HepG2 (cell line): ENCODE measurements around the gene SUN5. TPM values are rescaled to one million over a fixed set of nuclear protein-coding genes. Genes with fewer than 3 reads are reported as not detected.

Experiments
- ATAC-seq: fragments of 200-7000 bp; cut with Tn5 transposase; 3 replicates; pipeline ENCODE4 v1.9.1; 2020; ENCODE audit warnings: mild to moderate bottlenecking, moderate library complexity
- BruUV-seq: library from RNA; stranded (reverse); fragments of 400-500 nt; replicated peaks from 2 replicates; lab custom pipeline; 2021; lab: Mats Ljungman, UMichigan
- CTCF ChIA-PET: fragments of 300-600 bp; formaldehyde crosslinking; extraction: SDS; loops from one replicate; lab custom pipeline; 2021; ENCODE audit warnings: low total read pairs, inconsistent platforms, low intra/inter-chr PET ratio; lab: Yijun Ruan, JAX
- POLR2A ChIA-PET: fragments of 350-600 bp; sonication (Branson Sonifier 250); formaldehyde crosslinking; loops from one replicate; lab custom pipeline; 2020; ENCODE audit warnings: antibody characterized with exemption, inconsistent platforms; lab: Yijun Ruan, JAX
- DNase-seq: peaks from one replicate; pipeline ENCODE4 v3.0.0-alpha.2; 2015; ENCODE audit warnings: low spot score
- FAIRE-seq: peaks from 3 replicates; lab custom pipeline; 2011; peaks lifted over from hg19 to GRCh38; lab: Jason Lieb, UNC
- H2AFZ ChIP-seq: one replicate; pipeline ENCODE4 v1.6.1; 2011; ENCODE audit warnings: low read length, inconsistent platforms
- H3K27ac ChIP-seq: fragments of 300-600 bp; 3 replicates; pipeline ENCODE4 v1.8.0; 2011; ENCODE audit warnings: mixed run types, mild to moderate bottlenecking, mixed read lengths, low read length, inconsistent platforms; ENCODE audit not compliant: insufficient read depth; ENCODE audit errors: extremely low read length
- H3K27me3 ChIP-seq, 2 experiments: fragments of 200-600 bp in 1 of 2; 2 replicates in 1 of 2; 3 replicates in 1 of 2; pipeline versions ENCODE4 v1.6.0 to v1.8.0; 2011; ENCODE audit warnings: low read length in 2 of 2, mild to moderate bottlenecking in 2 of 2, moderate library complexity in 2 of 2, inconsistent platforms in 1 of 2; ENCODE audit not compliant: insufficient read depth in 2 of 2, control insufficient read depth in 1 of 2
- H3K36me3 ChIP-seq, 2 experiments: fragments of 200-600 bp in 1 of 2; replicated peaks in 1 of 2; 2 replicates in 1 of 2; 3 replicates in 1 of 2; pipeline versions ENCODE4 v1.5.1 to v1.8.0; 2011; ENCODE audit warnings: low read length in 2 of 2, inconsistent platforms in 1 of 2; ENCODE audit not compliant: insufficient read depth in 2 of 2, control insufficient read depth in 1 of 2
- H3K4me1 ChIP-seq: 2 replicates; pipeline ENCODE4 v1.5.1; 2012; ENCODE audit warnings: low read length, inconsistent platforms; ENCODE audit not compliant: insufficient read depth
- H3K4me2 ChIP-seq: 2 replicates; pipeline ENCODE4 v1.6.0; 2011; ENCODE audit warnings: low read depth, low read length, inconsistent platforms
- H3K4me3 ChIP-seq, 3 experiments: fragments of 200-600 bp in 1 of 3; sonication (generic), shearing (Covaris generic) in 1 of 3; replicated peaks in 1 of 3; 2 replicates each; pipeline ENCODE4 v1.5.1; 2011 to 2016; ENCODE audit warnings: low read length in 3 of 3, inconsistent platforms in 2 of 3, low read depth in 2 of 3, mild to moderate bottlenecking in 2 of 3, control low read depth in 1 of 3, mixed read lengths in 1 of 3; ENCODE audit not compliant: insufficient read depth in 1 of 3
- H3K79me2 ChIP-seq: one replicate; pipeline ENCODE4 v1.6.1; 2011; ENCODE audit warnings: low read length, inconsistent platforms; ENCODE audit not compliant: insufficient read depth
- H3K9ac ChIP-seq: 2 replicates; pipeline ENCODE4 v1.6.0; 2011; ENCODE audit warnings: mild to moderate bottlenecking, low read depth, low read length, inconsistent platforms; ENCODE audit not compliant: insufficient read depth
- H3K9me3 ChIP-seq: 2 replicates; pipeline ENCODE4 v1.5.1; 2012; ENCODE audit warnings: mild to moderate bottlenecking, low read length
- H4K20me1 ChIP-seq: 2 replicates; pipeline ENCODE4 v1.6.0; 2011; ENCODE audit warnings: inconsistent platforms, mild to moderate bottlenecking, low read length, moderate library complexity; ENCODE audit not compliant: insufficient read depth
- GABPA ChIP-seq, 2 experiments: IDR thresholded peaks; 2 replicates each; pipeline ENCODE4 v1.6.1; 2011 to 2016; ENCODE audit warnings: low read depth in 2 of 2, low read length in 1 of 2, missing biosample characterization in 1 of 2, missing genetic modification characterization in 1 of 2
- MED8 ChIP-seq: sonication (generic); formaldehyde crosslinking; IDR thresholded peaks from 2 replicates; pipeline ENCODE4 v1.8.1; 2023; ENCODE audit warnings: mild to moderate bottlenecking, missing genetic modification reagents; ENCODE audit not compliant: insufficient replicate concordance
- MEIS1 ChIP-seq: sonication (generic); formaldehyde crosslinking; IDR thresholded peaks from 2 replicates; pipeline ENCODE4 v1.9.0; 2021; ENCODE audit warnings: mild to moderate bottlenecking, missing genetic modification reagents, moderate library complexity, borderline replicate concordance
- NONO ChIP-seq, 2 experiments: fragments of 450-650 bp in 1 of 2; sonication (generic) in 1 of 2; formaldehyde crosslinking in 1 of 2; IDR thresholded peaks in 1 of 2; conservative IDR thresholded peaks in 1 of 2; 2 replicates each; pipeline versions ENCODE4 v1.6.1 to v1.8.0; 2017 to 2022; ENCODE audit warnings: mild to moderate bottlenecking in 1 of 2, missing genetic modification reagents in 1 of 2, moderate library complexity in 1 of 2
- POLR2A ChIP-seq, 2 experiments: IDR thresholded peaks; 2 replicates each; pipeline ENCODE4 v1.6.1; 2011; ENCODE audit warnings: low read depth in 2 of 2, low read length in 2 of 2, mild to moderate bottlenecking in 1 of 2, moderate library complexity in 1 of 2; ENCODE audit not compliant: insufficient read depth in 1 of 2
- SALL2 ChIP-seq: sonication (generic); formaldehyde crosslinking; IDR thresholded peaks from 2 replicates; pipeline ENCODE4 v1.8.1; 2023; ENCODE audit warnings: mild to moderate bottlenecking, missing genetic modification reagents, inconsistent platforms
- SRSF9 ChIP-seq: fragments of 200-400 bp; formaldehyde crosslinking; IDR thresholded peaks from 2 replicates; pipeline ENCODE4 v1.6.1; 2018; ENCODE audit warnings: borderline replicate concordance, mild to moderate bottlenecking, low read depth, low read length; ENCODE audit not compliant: insufficient read depth, poor library complexity, severe bottlenecking
- ZNF24 ChIP-seq: fragments of 450-650 bp; IDR thresholded peaks from 2 replicates; pipeline ENCODE4 v1.6.1; 2017; ENCODE audit warnings: antibody characterized with exemption, mild to moderate bottlenecking
- ZNF282 ChIP-seq: fragments of 450-650 bp; IDR thresholded peaks from 2 replicates; pipeline ENCODE4 v1.6.1; 2018; ENCODE audit not compliant: partially characterized antibody
- ZNF83 ChIP-seq: sonication (generic); formaldehyde crosslinking; IDR thresholded peaks from 2 replicates; pipeline ENCODE4 v1.4.0; 2020; ENCODE audit warnings: missing genetic modification reagents, mild to moderate bottlenecking, borderline replicate concordance
- ZZZ3 ChIP-seq: sonication (generic); formaldehyde crosslinking; IDR thresholded peaks from 2 replicates; pipeline ENCODE4 v1.4.0; 2020; ENCODE audit warnings: missing genetic modification reagents, mild to moderate bottlenecking, borderline replicate concordance
- WGBS: methylation state at CpG from one replicate; pipeline ENCODE4 v1.1.6; 2017; ENCODE audit warnings: low lambda C conversion rate; 5-methylcytosine and 5-hydroxymethylcytosine counted together
- in situ Hi-C: cut with HindIII; loops from 2 replicates; pipeline ENCODE4 v1.10.0; 2017; ENCODE audit warnings: low pct_unique_long_range_greater_than_20kb; ENCODE audit not compliant: extremely low pct_ligation_motif_present
- intact Hi-C: fragments of 100-400 bp; cut with micrococcal nuclease; formaldehyde crosslinking; loops from one replicate; pipeline ENCODE4 v1.10.0; 2022; ENCODE audit not compliant: unreplicated experiment
- polyA plus RNA-seq, 8 experiments: library from polyadenylated mRNA; depleted of rRNA in 3 of 8; stranded (reverse) in 7 of 8; unstranded in 1 of 8; fragments of >200 nt; fragmentation: Illumina TruSeq in 4 of 8; extraction: Trizol in 4 of 8; gene quantifications; 2 replicates each; pipeline versions ENCODE4 v1.2.1 to v1.2.3, GENCODE V29; 2011 to 2016; ENCODE audit warnings: low read depth in 4 of 8, missing spikeins in 1 of 8, mixed read lengths in 1 of 8; ENCODE audit not compliant: insufficient read depth in 1 of 8
- total RNA-seq, 5 experiments: library from RNA; depleted of rRNA; stranded (reverse); fragments of >200 nt; fragmentation: Illumina TruSeq; extraction: Trizol; gene quantifications; 2 replicates each; pipeline ENCODE4 v1.2.3, GENCODE V29; 2016; ENCODE audit warnings: low read depth in 1 of 5
- TF ChIP-seq, protein P1 (sequence below): sonication (generic); formaldehyde crosslinking; IDR thresholded peaks from 2 replicates; pipeline ENCODE4 v1.8.0; 2022; ENCODE audit warnings: missing genetic modification reagents, mild to moderate bottlenecking, moderate library complexity, borderline replicate concordance
- TF ChIP-seq, protein P2 (sequence below): sonication (generic); formaldehyde crosslinking; IDR thresholded peaks from 2 replicates; pipeline ENCODE4 v1.4.0; 2020; ENCODE audit warnings: missing genetic modification reagents; ENCODE audit errors: not compliant biosample characterization
- TF ChIP-seq, protein P3 (sequence below): sonication (generic); formaldehyde crosslinking; IDR thresholded peaks from 2 replicates; pipeline ENCODE4 v1.4.0; 2020; ENCODE audit warnings: missing genetic modification reagents

The SUN5 gene
- total and polyA plus RNA-seq, 2 of the 13 experiments (the other 11 are each of a cell fraction or from before 2014, with no cell fraction given), result not detected

DNA sequence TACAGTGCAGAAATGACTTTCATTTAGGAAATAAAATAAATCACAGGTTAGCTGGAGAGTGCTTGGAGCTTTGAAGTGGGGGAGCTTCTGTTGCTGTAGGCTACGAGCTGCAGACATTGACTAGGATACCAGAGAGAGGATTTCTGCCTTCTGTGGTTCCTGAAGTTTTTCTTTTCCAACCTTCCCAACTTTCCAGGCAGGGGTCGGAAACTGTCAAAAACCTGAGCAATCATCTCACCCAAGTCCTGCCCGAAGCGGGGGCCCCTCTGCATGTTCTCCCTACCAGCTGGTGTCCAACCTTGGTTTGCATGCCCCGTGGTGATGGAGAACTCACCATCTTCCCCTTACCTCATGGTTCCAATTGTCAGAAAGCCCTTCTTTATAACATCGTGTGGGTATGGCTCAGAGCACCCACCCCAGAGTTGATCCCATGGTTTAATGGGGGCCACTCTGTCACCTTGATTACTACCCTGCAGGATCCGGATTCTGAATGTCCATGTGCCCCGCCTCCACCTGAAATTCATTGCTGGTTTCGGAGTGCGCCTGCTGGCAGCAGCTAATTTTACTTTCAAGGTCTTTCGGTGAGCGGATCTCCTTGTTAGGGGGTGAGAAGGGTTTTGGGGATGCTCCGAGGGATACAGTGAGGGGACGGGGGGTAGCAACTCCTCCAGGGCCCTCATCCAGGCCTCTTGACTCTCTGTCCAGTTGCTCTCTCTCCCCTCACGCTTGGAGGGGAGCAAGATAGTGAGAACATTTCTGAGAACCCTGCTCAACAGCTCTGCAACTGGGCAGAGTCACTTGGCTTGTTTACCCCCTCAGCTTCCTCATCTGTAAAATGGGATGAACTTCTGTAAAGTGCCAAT lies 8.3 kb upstream of the SUN5 start (continued):
- TF ChIP-seq NONO (IDR thresholded peaks at IDR 0.05) (no peak), NONO (CRISPR knock-in tag; conservative IDR thresholded peaks at IDR 0.05) (peak; percentile 43; the same call in 1 of the 2 replicates), MEIS1 (CRISPR knock-in tag) (no peak)
- TF ChIP-seq, protein P1, sequence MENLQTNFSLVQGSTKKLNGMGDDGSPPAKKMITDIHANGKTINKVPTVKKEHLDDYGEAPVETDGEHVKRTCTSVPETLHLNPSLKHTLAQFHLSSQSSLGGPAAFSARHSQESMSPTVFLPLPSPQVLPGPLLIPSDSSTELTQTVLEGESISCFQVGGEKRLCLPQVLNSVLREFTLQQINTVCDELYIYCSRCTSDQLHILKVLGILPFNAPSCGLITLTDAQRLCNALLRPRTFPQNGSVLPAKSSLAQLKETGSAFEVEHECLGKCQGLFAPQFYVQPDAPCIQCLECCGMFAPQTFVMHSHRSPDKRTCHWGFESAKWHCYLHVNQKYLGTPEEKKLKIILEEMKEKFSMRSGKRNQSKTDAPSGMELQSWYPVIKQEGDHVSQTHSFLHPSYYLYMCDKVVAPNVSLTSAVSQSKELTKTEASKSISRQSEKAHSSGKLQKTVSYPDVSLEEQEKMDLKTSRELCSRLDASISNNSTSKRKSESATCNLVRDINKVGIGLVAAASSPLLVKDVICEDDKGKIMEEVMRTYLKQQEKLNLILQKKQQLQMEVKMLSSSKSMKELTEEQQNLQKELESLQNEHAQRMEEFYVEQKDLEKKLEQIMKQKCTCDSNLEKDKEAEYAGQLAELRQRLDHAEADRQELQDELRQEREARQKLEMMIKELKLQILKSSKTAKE (CRISPR knock-in tag), result 0 out of 2 replicates have a peak, but pooled peaks have one; percentile 22

DNA sequence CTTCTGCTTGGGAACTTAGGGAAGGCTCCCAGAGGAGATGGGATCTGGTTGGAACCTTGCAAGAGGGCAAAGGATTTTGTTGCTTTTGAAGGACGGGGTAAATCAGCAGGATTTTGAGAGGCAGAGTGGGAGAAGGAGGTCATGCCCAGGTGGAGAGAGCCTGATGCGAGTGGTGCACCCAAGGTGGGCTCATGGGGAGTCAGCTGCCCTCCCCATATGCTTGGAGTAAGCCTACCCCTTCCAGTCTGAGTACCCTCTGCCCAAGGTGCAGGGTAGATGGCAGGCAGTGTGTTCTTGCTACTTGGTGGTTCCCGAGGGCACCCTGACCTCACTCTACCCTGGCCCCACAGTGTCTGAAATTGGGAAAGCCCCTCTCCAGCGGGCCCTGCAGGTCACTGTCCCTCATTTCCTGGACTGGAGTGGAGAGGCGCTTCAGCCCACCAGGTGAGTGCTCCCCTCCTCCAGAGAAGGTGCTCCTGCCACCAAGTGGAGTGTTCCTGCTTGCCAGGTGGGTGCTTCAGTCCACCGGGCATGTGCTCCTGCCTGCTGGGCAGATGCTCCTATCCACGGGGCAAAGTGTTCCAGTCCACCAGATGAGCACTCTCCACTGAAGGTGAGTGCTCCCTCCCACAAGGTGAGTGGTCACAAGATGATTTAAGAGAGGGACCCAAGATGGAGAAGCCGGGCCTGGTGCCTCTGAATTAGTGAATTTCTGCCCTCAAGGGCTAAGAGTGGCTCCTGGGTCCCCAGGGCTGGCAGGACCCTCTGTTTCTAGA lies 6.6 kb upstream of the SUN5 start:
- Histone ChIP-seq H3K27ac (peak overlapping the region; percentile 90), H3K4me2 (peak overlapping the region; percentile 91), H3K4me1 (peaks cover 74% of the 10 kb centered on the region), H3K9ac (peak overlapping the region; percentile 87; the same call in 1 of the 2 replicates), H3K79me2 (peaks cover 37% of the 10 kb centered on the region), H3K4me3 (peak overlapping the region in 1 of 3 experiments; percentile 79; a peak in 3 of 6 replicates), H2AFZ (no peak overlapping the region), H3K27me3 (no peaks in the 10 kb centered on the region; a peak in 1 of 5 replicates), H3K36me3 (peaks cover 37 to 57% of the 10 kb centered on the region in 2 experiments), H3K9me3 (no peaks in the 10 kb centered on the region), H4K20me1 (no peaks in the 10 kb centered on the region)
- BruUV-seq, result no TSS peak
- FAIRE-seq (no peak), ATAC-seq (no peak), DNase-seq (no peak)
- 95% methylated on average over 8 of the region's 8 CpGs for WGBS
- in situ Hi-C loops, result no loop called here
- POLR2A ChIA-PET, result no interaction called here
- intact Hi-C loops, result no loop called here
- CTCF ChIA-PET, result no interaction called here
- TF ChIP-seq ZNF24 (no peak), MED8 (no peak), ZNF83 (CRISPR knock-in tag) (0 out of 2 replicates have a peak, but pooled peaks have one; percentile 15), ZNF282 (no peak), SALL2 (0 out of 2 replicates have a peak, but pooled peaks have one; percentile 36), GABPA (IDR thresholded peaks at IDR 0.05; ENCODE audit: low read depth, low read length) (0 out of 2 replicates have a peak, but pooled peaks have one; percentile 10), GABPA (CRISPR knock-in tag; IDR thresholded peaks at IDR 0.05; ENCODE audit: low read depth) (no peak), ZZZ3 (CRISPR knock-in tag) (peak; percentile 27; the same call in 1 of the 2 replicates), SRSF9 (no peak), POLR2A (IDR thresholded peaks at IDR 0.05; ENCODE audit: insufficient read depth in 1 of 2, low read depth in 2 of 2, low read length in 2 of 2) (peak in 1 of 2 experiments; percentile 45; a peak in 2 of 4 replicates)
- TF ChIP-seq, protein P2, sequence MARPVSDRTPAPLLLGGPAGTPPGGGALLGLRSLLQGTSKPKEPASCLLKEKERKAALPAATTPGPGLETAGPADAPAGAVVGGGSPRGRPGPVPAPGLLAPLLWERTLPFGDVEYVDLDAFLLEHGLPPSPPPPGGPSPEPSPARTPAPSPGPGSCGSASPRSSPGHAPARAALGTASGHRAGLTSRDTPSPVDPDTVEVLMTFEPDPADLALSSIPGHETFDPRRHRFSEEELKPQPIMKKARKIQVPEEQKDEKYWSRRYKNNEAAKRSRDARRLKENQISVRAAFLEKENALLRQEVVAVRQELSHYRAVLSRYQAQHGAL, result peak; percentile 50
- TF ChIP-seq, protein P3, sequence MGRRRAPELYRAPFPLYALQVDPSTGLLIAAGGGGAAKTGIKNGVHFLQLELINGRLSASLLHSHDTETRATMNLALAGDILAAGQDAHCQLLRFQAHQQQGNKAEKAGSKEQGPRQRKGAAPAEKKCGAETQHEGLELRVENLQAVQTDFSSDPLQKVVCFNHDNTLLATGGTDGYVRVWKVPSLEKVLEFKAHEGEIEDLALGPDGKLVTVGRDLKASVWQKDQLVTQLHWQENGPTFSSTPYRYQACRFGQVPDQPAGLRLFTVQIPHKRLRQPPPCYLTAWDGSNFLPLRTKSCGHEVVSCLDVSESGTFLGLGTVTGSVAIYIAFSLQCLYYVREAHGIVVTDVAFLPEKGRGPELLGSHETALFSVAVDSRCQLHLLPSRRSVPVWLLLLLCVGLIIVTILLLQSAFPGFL, result no peak
